ENCODE results near the gene STARD9. TPM values are rescaled to one million over a fixed set of nuclear protein-coding genes. Genes with fewer than 3 reads are reported as not detected.

Gene STARD9
- polyA plus RNA-seq, 1 of the 3 experiments (the other 2 are of a cell fraction): 2.1 TPM

- H3K4me2 ChIP-seq: no peak overlapping the region
- H3F3A ChIP-seq (replicated peaks; ENCODE audit: insufficient read depth): peaks cover 5% of the 10 kb centered on the region
- WGBS (ENCODE audit: low lambda C conversion rate): 97% methylated on average over 6 of the region's 7 CpGs
- H3K9ac ChIP-seq: no peak overlapping the region
- H4K20me1 ChIP-seq (ENCODE audit: insufficient read depth): no peaks in the 10 kb centered on the region
- no peak overlapping the region for H2AFZ ChIP-seq (ENCODE audit: low read depth)
- ChIA-PET POLR2A (no interaction called here), CTCF (interaction anchor here (0.9 to 1.8 kb wide), 2 partner anchors 10 to 198 kb away, joined by 3 to 6 read pairs; no protein-coding TSS in a partner anchor)
- peaks cover 0 to 7% of the 10 kb centered on the region in 2 experiments; a peak in 1 of 4 replicates for H3K4me1 ChIP-seq (ENCODE audit: control insufficient read depth in 1 of 2, insufficient read depth in 2 of 2, low read depth in 1 of 2, low read length in 1 of 2)
- H3K9me2 ChIP-seq: no peaks in the 10 kb centered on the region
- H3K79me2 ChIP-seq (ENCODE audit: insufficient read depth): no peaks in the 10 kb centered on the region; the same call in 1 of the 2 replicates
- TF ChIP-seq USF1 (IDR thresholded peaks at IDR 0.05; ENCODE audit: borderline replicate concordance, low read depth) (no peak), TEAD4 (IDR thresholded peaks at IDR 0.05; ENCODE audit: borderline replicate concordance, insufficient read depth) (no peak), TAF1 (IDR thresholded peaks at IDR 0.05; ENCODE audit: borderline replicate concordance, low read depth, low read length) (no peak), RXRA (IDR thresholded peaks at IDR 0.05; ENCODE audit: borderline replicate concordance, low read depth) (no peak), YY1 (IDR thresholded peaks at IDR 0.05; ENCODE audit: low read depth) (no peak), MXI1 (IDR thresholded peaks at IDR 0.05; ENCODE audit: low read depth, low read length) (no peak), CHD2 (IDR thresholded peaks at IDR 0.05; ENCODE audit: low read length, partially characterized antibody) (no peak), SMC3 (IDR thresholded peaks at IDR 0.05; ENCODE audit: low read depth, low read length) (no peak), USF2 (IDR thresholded peaks at IDR 0.05; ENCODE audit: borderline replicate concordance, low read depth, low read length) (no peak), NRF1 (IDR thresholded peaks at IDR 0.05; ENCODE audit: low read depth, low read length) (no peak), TCF12 (IDR thresholded peaks at IDR 0.05) (no peak), NFIC (IDR thresholded peaks at IDR 0.05; ENCODE audit: borderline replicate concordance) (no peak), ZBTB33 (IDR thresholded peaks at IDR 0.05; ENCODE audit: borderline replicate concordance, low read depth) (no peak), GABPA (IDR thresholded peaks at IDR 0.05; ENCODE audit: low read depth) (no peak)
- TF ChIP-seq, protein P1, sequence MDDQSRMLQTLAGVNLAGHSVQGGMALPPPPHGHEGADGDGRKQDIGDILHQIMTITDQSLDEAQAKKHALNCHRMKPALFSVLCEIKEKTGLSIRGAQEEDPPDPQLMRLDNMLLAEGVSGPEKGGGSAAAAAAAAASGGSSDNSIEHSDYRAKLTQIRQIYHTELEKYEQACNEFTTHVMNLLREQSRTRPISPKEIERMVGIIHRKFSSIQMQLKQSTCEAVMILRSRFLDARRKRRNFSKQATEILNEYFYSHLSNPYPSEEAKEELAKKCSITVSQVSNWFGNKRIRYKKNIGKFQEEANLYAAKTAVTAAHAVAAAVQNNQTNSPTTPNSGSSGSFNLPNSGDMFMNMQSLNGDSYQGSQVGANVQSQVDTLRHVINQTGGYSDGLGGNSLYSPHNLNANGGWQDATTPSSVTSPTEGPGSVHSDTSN (IDR thresholded peaks at IDR 0.05): no peak
- TF ChIP-seq, protein P2, sequence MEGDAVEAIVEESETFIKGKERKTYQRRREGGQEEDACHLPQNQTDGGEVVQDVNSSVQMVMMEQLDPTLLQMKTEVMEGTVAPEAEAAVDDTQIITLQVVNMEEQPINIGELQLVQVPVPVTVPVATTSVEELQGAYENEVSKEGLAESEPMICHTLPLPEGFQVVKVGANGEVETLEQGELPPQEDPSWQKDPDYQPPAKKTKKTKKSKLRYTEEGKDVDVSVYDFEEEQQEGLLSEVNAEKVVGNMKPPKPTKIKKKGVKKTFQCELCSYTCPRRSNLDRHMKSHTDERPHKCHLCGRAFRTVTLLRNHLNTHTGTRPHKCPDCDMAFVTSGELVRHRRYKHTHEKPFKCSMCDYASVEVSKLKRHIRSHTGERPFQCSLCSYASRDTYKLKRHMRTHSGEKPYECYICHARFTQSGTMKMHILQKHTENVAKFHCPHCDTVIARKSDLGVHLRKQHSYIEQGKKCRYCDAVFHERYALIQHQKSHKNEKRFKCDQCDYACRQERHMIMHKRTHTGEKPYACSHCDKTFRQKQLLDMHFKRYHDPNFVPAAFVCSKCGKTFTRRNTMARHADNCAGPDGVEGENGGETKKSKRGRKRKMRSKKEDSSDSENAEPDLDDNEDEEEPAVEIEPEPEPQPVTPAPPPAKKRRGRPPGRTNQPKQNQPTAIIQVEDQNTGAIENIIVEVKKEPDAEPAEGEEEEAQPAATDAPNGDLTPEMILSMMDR (IDR thresholded peaks at IDR 0.05): no peak
- TF ChIP-seq, protein P3, sequence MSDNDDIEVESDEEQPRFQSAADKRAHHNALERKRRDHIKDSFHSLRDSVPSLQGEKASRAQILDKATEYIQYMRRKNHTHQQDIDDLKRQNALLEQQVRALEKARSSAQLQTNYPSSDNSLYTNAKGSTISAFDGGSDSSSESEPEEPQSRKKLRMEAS (IDR thresholded peaks at IDR 0.05; ENCODE audit: low read depth): no peak
- peaks cover 42 to 94% of the 10 kb centered on the region in 2 experiments for H3K36me3 ChIP-seq (replicated peaks in 1 of 2; ENCODE audit: control insufficient read depth in 1 of 2, insufficient read depth in 2 of 2, low read length in 1 of 2)
- no peak overlapping the region for H3K4me3 ChIP-seq (ENCODE audit: low read depth in 2 of 2, low read length in 1 of 2)
- DNase-seq: peak; percentile 25
- H3K27me3 ChIP-seq (ENCODE audit: insufficient read depth): no peaks in the 10 kb centered on the region
- H3K9me3 ChIP-seq: no peaks in the 10 kb centered on the region
- H3K27ac ChIP-seq (ENCODE audit: low read depth in 2 of 2, low read length in 1 of 2): no peak overlapping the region
These were observed 154.0 kb downstream of the STARD9 start for GRCh38 chr15:42729409-42729808.
